Activated gamma-delta T cell treated with Interleukin-2 at 50 U/mL for 16 hours (primary cell): Measurements from ENCODE around the gene GALNT11.
"Not testable (repeated sequence)": the region's sequence is repeated elsewhere in the genome, so short reads cannot be mapped to it uniquely, and the experiment has no call there.

Experiments used
- DNase-seq: peaks from one replicate; pipeline ENCODE4 v3.0.0-alpha.2; 2020

Gene GALNT11

GRCh38 chr7:152025077-152025936 lies at the start of gene GALNT11:
GALNT11 (plus strand) TSS chr7:152025674; CDS start chr7:152094228, 68,554 bp downstream.
- DNase-seq = peak; percentile 81

- DNase-seq = no peak
These were observed 46.9 kb upstream of the GALNT11 start for GRCh38 chr7:151978616-151979015.

DNA sequence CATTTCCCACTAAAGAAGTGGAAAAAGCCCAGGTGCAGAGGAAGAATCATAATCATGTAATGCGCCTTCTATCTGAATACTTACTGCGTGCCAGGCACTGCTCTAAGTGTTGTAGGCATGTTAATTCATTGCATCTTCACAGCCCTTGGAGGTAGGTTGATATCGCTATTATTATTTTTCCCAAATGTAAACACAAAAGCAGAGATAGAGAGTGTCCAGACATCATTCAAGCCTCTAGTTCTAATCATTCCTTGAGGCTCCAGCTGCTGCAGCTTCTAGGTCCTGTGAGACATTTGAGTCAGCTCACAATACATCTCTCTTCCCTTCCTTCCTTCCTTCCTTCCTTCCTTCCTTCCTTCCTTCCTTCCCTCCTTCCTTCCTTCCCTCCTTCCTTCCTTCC lies 44.3 kb upstream of the GALNT11 start:
- DNase-seq = no peak

GRCh38 chr7:151982806-151983205 lies 42.7 kb upstream of the GALNT11 start:
- no peak for DNase-seq

DNA sequence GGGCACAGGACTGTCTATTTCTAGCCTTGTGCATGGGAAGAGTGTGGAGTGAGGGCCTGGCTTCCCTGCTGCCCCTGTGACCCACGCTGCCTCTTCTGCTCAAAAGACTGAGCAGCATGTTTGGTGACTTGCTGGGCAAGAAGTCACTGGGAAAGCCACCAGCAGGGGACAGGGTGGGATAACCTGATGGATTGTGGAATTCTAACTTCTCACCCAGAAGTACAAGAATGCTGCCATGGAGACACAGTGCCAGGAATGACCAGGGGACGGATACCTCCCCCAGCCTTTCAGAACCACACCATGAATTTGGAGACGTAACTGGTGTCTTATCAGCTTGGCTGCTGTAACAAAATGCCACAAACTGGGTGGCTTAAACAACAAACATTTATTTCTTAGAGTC lies 40.9 kb upstream of the GALNT11 start:
- no peak for DNase-seq

GRCh38 chr7:151987748-151988529 lies 37.5 kb upstream of the GALNT11 start:
- DNase-seq = no peak

DNA sequence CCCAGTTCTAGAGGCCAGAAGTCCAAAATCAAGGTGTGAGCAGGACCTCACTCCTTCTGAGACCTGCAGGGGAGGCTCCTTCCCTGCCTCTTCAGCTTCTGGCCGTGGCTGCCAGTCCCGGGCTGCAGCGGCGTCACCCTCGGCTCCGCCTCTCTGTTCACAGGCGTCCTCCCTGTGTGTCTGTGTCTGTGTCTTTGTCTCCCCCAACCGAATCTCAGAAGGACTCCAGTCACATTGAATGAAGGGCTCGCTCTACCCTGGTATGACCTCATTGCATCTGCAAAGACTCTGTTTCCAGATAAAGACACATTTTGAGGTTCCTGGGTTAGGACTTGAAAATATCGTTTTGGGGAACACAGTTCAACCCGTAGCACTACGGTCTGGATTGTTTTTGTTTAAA lies 33.1 kb upstream of the GALNT11 start:
- peak; percentile 37 for DNase-seq

- no peak for DNase-seq
These were observed 31.3 kb upstream of the GALNT11 start for GRCh38 chr7:151993977-151994676.

GRCh38 chr7:151999424-152000090 lies 25.9 kb upstream of the GALNT11 start:
- no peak for DNase-seq

DNA sequence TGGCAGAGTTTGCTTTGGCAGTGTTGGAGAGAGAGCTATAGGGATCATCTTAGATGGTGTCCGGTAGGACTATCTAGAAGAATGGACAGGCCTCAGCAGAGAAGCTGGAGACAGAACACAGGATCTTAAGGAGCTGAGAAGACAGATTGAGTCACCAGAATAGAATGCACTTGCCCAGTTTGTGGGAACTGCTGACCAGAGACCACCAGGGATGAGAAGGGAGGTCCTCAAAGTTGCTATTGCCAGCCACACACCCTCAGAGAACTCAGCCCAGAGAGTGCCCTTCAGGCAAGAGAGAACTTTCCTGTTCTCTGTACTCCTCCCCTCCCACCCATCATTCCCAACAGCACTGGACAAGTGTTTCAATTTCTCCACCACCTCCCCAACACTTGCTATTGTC lies 25.3 kb upstream of the GALNT11 start:
- DNase-seq = no peak

GRCh38 chr7:152006336-152006735 lies 19.1 kb upstream of the GALNT11 start:
- DNase-seq = no peak

DNA sequence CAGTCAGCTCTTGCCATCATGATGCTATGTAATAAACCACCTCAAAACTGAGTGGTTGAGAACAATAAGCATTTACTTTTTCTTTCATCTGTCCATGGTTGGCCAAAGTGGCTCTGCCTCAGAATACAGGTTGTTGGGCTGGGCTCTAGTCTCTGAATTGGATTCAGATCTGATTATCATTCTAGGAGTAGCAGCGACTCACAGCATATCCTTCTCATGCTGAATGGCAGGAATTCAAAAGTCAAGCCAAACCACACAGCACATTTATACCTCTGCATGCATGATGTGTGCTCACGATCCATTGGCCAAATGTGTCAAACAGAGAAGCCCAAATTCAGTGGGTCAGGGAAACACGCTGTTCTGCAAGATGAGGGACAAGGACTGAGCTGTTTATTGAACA lies 13.6 kb upstream of the GALNT11 start:
- no peak for DNase-seq

DNA sequence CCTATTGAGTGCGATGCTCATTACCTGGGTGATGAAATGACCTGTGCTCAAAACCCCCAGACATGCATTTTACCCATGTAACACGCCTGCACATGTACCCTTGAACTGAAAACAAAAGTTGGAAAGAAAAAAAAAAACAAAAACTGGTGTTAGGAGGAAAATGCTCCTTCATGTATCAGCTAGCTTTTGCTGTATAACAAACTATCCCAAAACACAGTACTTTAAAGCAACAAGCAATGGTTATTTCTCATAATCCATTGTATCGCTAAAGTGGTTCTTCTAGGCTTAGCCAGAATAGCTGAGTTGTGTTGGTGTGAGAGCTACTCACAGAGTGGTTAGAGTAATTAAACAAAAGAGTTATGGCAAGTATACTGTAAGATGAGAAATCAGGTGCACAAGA lies 12.2 kb upstream of the GALNT11 start:
- DNase-seq = no peak

DNA sequence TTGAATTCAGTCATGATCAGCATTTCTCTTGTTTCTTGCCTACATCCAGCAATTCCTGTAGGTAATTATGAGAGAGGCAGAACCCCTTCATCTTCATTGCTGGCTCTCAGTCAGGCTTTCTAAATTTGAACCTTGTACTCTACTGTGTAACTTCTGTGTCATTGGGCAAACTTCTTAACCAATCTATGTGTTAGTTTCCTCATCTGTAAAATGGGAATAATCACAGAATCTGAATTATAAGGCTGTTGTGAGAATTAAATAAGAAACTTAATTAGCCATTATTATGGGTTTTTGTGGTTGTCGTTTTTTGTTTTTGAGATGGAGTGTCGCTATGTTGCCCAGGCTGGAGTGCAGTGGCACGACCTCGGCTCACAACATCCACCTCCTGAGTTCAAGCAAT lies 11.5 kb upstream of the GALNT11 start:
- DNase-seq = no peak

DNA sequence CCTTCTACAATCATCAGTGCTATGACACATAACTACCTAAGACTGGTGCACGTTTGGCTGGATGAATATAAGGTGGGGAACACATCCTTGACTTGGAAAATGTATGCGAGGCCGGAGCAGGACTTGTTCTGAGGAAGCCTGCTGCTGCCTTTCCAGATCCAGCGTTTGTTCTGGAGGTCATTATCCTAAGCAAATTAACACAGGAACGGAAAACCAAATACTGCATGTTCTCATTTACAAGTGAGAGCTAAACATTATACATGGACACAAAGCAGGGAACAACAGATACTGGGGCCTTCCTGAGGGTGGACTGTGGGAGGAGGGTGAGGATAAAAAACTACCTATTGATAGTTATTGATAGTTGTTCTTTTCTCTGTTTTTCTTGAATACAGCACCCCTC lies 10.8 kb upstream of the GALNT11 start:
- DNase-seq = no peak

GRCh38 chr7:152015600-152015999 lies 9.9 kb upstream of the GALNT11 start:
- no peak for DNase-seq

- DNase-seq = no peak
These were observed 8.5 kb upstream of the GALNT11 start for GRCh38 chr7:152016947-152017346.

- DNase-seq = not testable (repeated sequence)
These were observed 7.8 kb upstream of the GALNT11 start for GRCh38 chr7:152017683-152018082.

GRCh38 chr7:152021740-152022139 lies 3.7 kb upstream of the GALNT11 start:
- not testable (repeated sequence) for DNase-seq

DNA sequence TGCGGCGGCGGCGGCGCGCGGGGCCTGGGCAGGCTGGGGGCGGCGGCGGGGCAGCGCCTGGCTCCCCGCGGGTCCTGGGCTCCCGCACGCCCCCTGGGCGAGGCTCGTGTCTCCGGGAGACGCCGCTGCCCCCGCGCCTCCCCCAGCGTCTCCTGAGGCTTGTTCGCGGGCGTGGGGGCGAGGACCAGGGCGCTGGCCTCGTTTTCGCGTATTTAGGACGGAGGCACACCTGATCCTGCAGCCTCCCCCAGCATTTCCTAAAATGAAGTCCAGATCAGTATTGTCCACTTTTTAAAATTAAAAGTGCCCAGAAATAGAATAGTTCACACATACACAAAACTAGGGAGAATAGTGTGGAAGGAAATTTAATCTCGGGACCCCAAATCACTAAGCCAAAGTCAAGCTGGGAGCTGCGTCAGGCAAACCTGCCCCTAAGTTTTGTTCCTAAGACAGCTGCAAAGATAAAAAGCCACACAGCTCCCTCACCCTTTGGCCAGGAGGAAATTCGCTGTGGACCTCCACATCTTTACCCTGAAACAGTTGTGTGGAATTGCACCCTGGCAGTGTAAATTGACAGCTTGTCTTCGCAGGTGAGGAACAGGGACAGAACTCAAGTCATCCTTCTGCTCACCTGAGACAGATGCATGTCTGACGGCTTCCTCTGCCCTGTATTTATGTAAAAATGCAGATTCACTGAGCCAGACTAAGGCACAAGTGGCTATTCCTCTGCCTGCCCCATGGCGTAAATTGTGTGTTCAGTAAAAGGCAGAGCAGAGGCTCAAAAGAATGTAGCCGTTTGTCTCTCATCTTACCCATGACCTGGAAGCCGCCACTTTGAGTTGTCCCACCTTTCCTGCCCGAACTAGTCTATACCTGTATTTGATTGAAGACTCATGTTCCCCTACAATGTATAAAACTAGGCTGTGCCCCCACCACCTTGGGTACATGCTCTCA lies 740 bp downstream of the GALNT11 start:
- DNase-seq = no peak

- DNase-seq = peak; percentile 42
These were observed 2.3 kb downstream of the GALNT11 start for GRCh38 chr7:152027491-152028365.
